Endothelial cell of umbilical vein (primary cell): ENCODE data around the gene SETD1A.

ENCODE experiments used
- EZH2 ChIP-seq: IDR thresholded peaks from 2 replicates; pipeline ENCODE4 v1.6.1; 2012; ENCODE audit warnings: borderline replicate concordance, low read depth, mild to moderate bottlenecking, moderate library complexity, low read length, inconsistent platforms; ENCODE audit not compliant: severe bottlenecking
- FOS ChIP-seq: IDR thresholded peaks from 2 replicates; pipeline ENCODE4 v1.6.1; 2011; ENCODE audit warnings: mild to moderate bottlenecking, low read length, moderate library complexity, borderline replicate concordance; ENCODE audit not compliant: insufficient read depth
- GATA2 ChIP-seq: IDR thresholded peaks from 2 replicates; pipeline ENCODE4 v1.7.0; 2011; ENCODE audit warnings: low read depth, mild to moderate bottlenecking, moderate library complexity, mixed read lengths, low read length; ENCODE audit not compliant: insufficient read length, insufficient read depth
- JUN ChIP-seq: IDR thresholded peaks from 2 replicates; pipeline ENCODE4 v1.6.1; 2011; ENCODE audit warnings: borderline replicate concordance, low read depth; ENCODE audit not compliant: insufficient read length, insufficient read depth
- MAX ChIP-seq: IDR thresholded peaks from 2 replicates; pipeline ENCODE4 v1.6.1; 2011; ENCODE audit not compliant: insufficient read depth, insufficient read length
- MYC ChIP-seq: IDR thresholded peaks from one replicate; pipeline ENCODE4 v1.6.1; 2011; ENCODE audit warnings: mild to moderate bottlenecking, low read depth, low read length
- POLR2A ChIP-seq: IDR thresholded peaks from 2 replicates; pipeline ENCODE4 v1.6.1; 2012; ENCODE audit warnings: low read depth, mild to moderate bottlenecking, control low read depth, low read length
- POLR2AphosphoS5 ChIP-seq: IDR thresholded peaks from 2 replicates; pipeline ENCODE4 v1.6.1; 2012; ENCODE audit warnings: low read depth, mild to moderate bottlenecking, control low read depth, low read length, moderate library complexity; ENCODE audit not compliant: insufficient read depth
- TF ChIP-seq, protein P1 (sequence below), 2 donors: IDR thresholded peaks; 1 replicate in 1 of 2; 2 replicates in 1 of 2; pipeline ENCODE4 v1.5.1; 2011; ENCODE audit warnings: low read length in 2 of 2, mild to moderate bottlenecking in 2 of 2, moderate library complexity in 2 of 2, control low read depth in 1 of 2, inconsistent platforms in 1 of 2, low read depth in 1 of 2; ENCODE audit not compliant: insufficient read depth in 1 of 2; ENCODE audit errors: extremely low read depth in 1 of 2

GRCh38 chr16:30992931-30993816 lies 35.6 kb downstream of the SETD1A start:
- TF ChIP-seq, protein P1, sequence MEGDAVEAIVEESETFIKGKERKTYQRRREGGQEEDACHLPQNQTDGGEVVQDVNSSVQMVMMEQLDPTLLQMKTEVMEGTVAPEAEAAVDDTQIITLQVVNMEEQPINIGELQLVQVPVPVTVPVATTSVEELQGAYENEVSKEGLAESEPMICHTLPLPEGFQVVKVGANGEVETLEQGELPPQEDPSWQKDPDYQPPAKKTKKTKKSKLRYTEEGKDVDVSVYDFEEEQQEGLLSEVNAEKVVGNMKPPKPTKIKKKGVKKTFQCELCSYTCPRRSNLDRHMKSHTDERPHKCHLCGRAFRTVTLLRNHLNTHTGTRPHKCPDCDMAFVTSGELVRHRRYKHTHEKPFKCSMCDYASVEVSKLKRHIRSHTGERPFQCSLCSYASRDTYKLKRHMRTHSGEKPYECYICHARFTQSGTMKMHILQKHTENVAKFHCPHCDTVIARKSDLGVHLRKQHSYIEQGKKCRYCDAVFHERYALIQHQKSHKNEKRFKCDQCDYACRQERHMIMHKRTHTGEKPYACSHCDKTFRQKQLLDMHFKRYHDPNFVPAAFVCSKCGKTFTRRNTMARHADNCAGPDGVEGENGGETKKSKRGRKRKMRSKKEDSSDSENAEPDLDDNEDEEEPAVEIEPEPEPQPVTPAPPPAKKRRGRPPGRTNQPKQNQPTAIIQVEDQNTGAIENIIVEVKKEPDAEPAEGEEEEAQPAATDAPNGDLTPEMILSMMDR (IDR thresholded peaks at IDR 0.05; ENCODE audit: extremely low read depth in 1 of 2, insufficient read depth in 1 of 2, low read depth in 1 of 2, low read length in 2 of 2), result no peak
- TF ChIP-seq POLR2AphosphoS5 (no peak), POLR2A (no peak), MAX (no peak), EZH2 (no peak), MYC (no peak), GATA2 (no peak), FOS (no peak), JUN (no peak)
